ENCODE results near the gene LCE6A.

DNA sequence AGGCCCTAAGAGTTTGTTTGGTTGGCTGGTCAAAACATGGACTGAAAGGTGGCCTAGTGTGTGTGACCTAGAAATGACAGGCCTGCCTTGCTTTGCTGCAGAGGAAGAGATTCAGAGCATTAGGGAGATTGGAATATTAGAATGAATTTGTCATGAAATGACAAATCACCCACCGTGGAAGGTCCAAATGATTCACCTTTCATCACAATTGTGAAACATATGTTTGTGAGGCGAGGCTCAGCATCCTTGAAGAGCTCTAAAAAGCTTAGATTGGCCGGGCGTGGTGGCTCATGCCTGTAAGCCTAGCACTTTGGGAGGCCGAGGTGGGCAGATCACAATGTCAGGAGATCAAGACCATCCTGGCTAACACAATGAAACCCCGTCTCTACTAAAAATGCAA is 25.3 kb upstream of the LCE6A start:
- TF ChIP-seq, protein P1, sequence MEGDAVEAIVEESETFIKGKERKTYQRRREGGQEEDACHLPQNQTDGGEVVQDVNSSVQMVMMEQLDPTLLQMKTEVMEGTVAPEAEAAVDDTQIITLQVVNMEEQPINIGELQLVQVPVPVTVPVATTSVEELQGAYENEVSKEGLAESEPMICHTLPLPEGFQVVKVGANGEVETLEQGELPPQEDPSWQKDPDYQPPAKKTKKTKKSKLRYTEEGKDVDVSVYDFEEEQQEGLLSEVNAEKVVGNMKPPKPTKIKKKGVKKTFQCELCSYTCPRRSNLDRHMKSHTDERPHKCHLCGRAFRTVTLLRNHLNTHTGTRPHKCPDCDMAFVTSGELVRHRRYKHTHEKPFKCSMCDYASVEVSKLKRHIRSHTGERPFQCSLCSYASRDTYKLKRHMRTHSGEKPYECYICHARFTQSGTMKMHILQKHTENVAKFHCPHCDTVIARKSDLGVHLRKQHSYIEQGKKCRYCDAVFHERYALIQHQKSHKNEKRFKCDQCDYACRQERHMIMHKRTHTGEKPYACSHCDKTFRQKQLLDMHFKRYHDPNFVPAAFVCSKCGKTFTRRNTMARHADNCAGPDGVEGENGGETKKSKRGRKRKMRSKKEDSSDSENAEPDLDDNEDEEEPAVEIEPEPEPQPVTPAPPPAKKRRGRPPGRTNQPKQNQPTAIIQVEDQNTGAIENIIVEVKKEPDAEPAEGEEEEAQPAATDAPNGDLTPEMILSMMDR (IDR thresholded peaks at IDR 0.05; ENCODE audit: low read depth, low read length), result no peak
- TF ChIP-seq EZH2phosphoT487 (IDR thresholded peaks at IDR 0.05; ENCODE audit: low read depth), result no peak
